ENCODE results near the gene TGFB1I1. TPM values are rescaled to one million over a fixed set of nuclear protein-coding genes. Genes with fewer than 3 reads are reported as not detected.
A peak's percentile ranks its signal among the peaks of the same experiment; 100 is the strongest.

TGFB1I1 gene
- total and polyA plus RNA-seq, 2 of the 4 experiments (the other 2 are of a cell fraction): 24.9 to 128 TPM

DNA sequence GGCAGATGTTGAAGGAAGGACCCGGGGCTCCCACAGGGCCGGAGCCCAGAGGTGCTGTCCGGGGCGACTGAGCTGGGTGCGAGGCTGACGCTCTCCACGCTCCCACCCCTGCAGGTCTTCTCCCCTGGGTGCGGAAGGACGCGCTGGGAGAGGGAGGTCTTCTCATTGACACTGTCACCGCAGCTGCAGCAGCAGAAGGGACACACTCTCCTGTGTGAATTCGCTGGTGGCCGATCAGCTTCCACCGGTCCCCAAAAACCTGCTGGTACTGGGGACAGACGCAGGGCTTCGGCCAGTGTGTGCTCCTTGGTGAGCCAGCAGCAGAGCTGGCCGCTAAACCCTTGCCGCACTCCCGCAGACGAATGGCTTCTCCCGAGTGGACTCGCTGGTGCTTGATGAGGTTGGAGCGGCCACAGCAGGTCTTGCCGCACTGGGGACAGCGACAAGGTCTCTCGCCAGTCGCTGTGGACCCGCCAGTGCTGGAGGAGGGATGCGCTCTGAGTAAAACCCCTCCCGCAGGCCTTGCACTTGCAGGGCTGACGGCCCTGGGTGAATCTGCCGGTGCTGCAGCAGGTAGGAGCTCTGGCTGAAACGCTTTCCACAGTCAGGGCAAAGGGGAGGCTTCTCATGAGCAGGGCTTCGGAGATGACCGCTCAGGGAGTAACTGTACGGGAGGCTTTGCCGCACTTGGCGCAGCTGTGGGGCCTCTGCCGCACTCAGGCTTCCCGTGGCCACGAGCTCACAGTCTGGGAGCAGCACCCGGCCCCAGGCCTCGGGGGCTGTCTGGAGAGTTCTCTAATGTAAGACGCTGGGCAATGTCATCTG, 35.5 kb upstream of the TGFB1I1 start:
- dilution Hi-C loops (cut with HindIII; ENCODE audit: low sequenced_read_pairs, unreplicated experiment): no loop called here
- no peak for DNase-seq
- H3K9me1 ChIP-seq (ENCODE audit: insufficient read depth, low read length): no peaks in the 10 kb centered on the region
- no peak overlapping the region for H3K14ac ChIP-seq (replicated peaks; ENCODE audit: low read depth, low read length)
- no peak overlapping the region for H2BK15ac ChIP-seq (ENCODE audit: low read depth, low read length)
- H2BK20ac ChIP-seq (ENCODE audit: low read depth, low read length): no peak overlapping the region
- H2AK9ac ChIP-seq (replicated peaks; ENCODE audit: low read depth, low read length, poor library complexity): no peak overlapping the region
- no peak overlapping the region for H4K8ac ChIP-seq (ENCODE audit: low read depth in 2 of 2, low read length in 2 of 2)
- no peaks in the 10 kb centered on the region for H3K27me3 ChIP-seq (ENCODE audit: control insufficient read depth, insufficient read depth, low read length)
- H2BK5ac ChIP-seq (ENCODE audit: low read depth, low read length, poor library complexity, severe bottlenecking): no peak overlapping the region
- TF ChIP-seq CHD1 (IDR thresholded peaks at IDR 0.05; ENCODE audit: low read depth, low read length) (no peak), POLR2A (IDR thresholded peaks at IDR 0.05; ENCODE audit: low read depth, low read length) (no peak), MAFK (IDR thresholded peaks at IDR 0.05; ENCODE audit: low read depth, low read length) (no peak), RCOR1 (IDR thresholded peaks at IDR 0.05; ENCODE audit: insufficient replicate concordance, low read length) (no peak), MAZ (IDR thresholded peaks at IDR 0.05; ENCODE audit: borderline replicate concordance, low read depth, low read length) (no peak), RFX5 (IDR thresholded peaks at IDR 0.05; ENCODE audit: low read depth, low read length) (no peak), NFE2L2 (IDR thresholded peaks at IDR 0.05; ENCODE audit: low read depth, low read length) (no peak), BHLHE40 (IDR thresholded peaks at IDR 0.05; ENCODE audit: low read depth, low read length) (no peak), FOS (IDR thresholded peaks at IDR 0.05; ENCODE audit: low read depth, low read length) (no peak)
- TF ChIP-seq, protein P1, sequence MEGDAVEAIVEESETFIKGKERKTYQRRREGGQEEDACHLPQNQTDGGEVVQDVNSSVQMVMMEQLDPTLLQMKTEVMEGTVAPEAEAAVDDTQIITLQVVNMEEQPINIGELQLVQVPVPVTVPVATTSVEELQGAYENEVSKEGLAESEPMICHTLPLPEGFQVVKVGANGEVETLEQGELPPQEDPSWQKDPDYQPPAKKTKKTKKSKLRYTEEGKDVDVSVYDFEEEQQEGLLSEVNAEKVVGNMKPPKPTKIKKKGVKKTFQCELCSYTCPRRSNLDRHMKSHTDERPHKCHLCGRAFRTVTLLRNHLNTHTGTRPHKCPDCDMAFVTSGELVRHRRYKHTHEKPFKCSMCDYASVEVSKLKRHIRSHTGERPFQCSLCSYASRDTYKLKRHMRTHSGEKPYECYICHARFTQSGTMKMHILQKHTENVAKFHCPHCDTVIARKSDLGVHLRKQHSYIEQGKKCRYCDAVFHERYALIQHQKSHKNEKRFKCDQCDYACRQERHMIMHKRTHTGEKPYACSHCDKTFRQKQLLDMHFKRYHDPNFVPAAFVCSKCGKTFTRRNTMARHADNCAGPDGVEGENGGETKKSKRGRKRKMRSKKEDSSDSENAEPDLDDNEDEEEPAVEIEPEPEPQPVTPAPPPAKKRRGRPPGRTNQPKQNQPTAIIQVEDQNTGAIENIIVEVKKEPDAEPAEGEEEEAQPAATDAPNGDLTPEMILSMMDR (conservative IDR thresholded peaks at IDR 0.05; ENCODE audit: low read depth, low read length): no peak
- TF ChIP-seq, protein P2, sequence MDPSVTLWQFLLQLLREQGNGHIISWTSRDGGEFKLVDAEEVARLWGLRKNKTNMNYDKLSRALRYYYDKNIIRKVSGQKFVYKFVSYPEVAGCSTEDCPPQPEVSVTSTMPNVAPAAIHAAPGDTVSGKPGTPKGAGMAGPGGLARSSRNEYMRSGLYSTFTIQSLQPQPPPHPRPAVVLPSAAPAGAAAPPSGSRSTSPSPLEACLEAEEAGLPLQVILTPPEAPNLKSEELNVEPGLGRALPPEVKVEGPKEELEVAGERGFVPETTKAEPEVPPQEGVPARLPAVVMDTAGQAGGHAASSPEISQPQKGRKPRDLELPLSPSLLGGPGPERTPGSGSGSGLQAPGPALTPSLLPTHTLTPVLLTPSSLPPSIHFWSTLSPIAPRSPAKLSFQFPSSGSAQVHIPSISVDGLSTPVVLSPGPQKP (IDR thresholded peaks at IDR 0.05; ENCODE audit: borderline replicate concordance, low read depth, low read length): no peak
- ChIA-PET CTCF (interaction anchor here (0.8 kb wide), 1 partner anchor 44 kb away, joined by 3 read pairs; the partner anchor contains the start of gene ITGAD), POLR2A (ENCODE audit: unreplicated experiment) (no interaction called here)
- no peak overlapping the region for H3K4ac ChIP-seq (ENCODE audit: low read depth, low read length)
- H3K36me3 ChIP-seq (ENCODE audit: control insufficient read depth, insufficient read depth, low read length): no peaks in the 10 kb centered on the region
- intact Hi-C loops (cut with micrococcal nuclease): no loop called here
- H3K23ac ChIP-seq (ENCODE audit: low read depth, low read length): no peak overlapping the region
- peak overlapping the region; percentile 13 for H2AFZ ChIP-seq (replicated peaks; ENCODE audit: low read length, poor library complexity)
- no peak overlapping the region for H3K9ac ChIP-seq (ENCODE audit: low read depth, low read length)
- H3K4me1 ChIP-seq (ENCODE audit: control insufficient read depth, insufficient read depth, low read length): no peaks in the 10 kb centered on the region
- no peak overlapping the region for H3K56ac ChIP-seq (ENCODE audit: extremely low read depth, insufficient read depth, low read length)
- in situ Hi-C loops (cut with MboI; ENCODE audit: low sequenced_read_pairs): no loop called here
- H3K4me3 ChIP-seq (ENCODE audit: insufficient read depth, low read depth, low read length): no peak overlapping the region
- no peaks in the 10 kb centered on the region for H4K20me1 ChIP-seq (ENCODE audit: insufficient read depth, low read length)
- no peak overlapping the region for H3K18ac ChIP-seq (ENCODE audit: low read depth, low read length)
- ATAC-seq (ENCODE audit: low read depth): no peak
- H3K4me2 ChIP-seq (ENCODE audit: low read depth, low read length): no peak overlapping the region
- no peak overlapping the region for H2AK5ac ChIP-seq (ENCODE audit: low read depth, low read length)
- no peaks in the 10 kb centered on the region for H3K9me3 ChIP-seq (ENCODE audit: control insufficient read depth, insufficient read depth, low read length)
- no peak overlapping the region for H4K5ac ChIP-seq (ENCODE audit: low read depth, low read length)
- H3K27ac ChIP-seq (ENCODE audit: insufficient read depth, low read length): no peak overlapping the region
- 85% methylated on average over 22 of the region's 44 CpGs; no CpG with 5 or more reads in 1 of the 2 experiments for WGBS, 2 experiments (ENCODE audit: extremely low coverage in 2 of 2, insufficient read length in 1 of 2)
- no peak overlapping the region for H4K91ac ChIP-seq (ENCODE audit: insufficient read depth, low read depth, low read length)
- no peaks in the 10 kb centered on the region for H3K79me1 ChIP-seq (ENCODE audit: low read depth in 1 of 2, low read length in 2 of 2)
- H2BK120ac ChIP-seq (ENCODE audit: low read depth, low read length): no peak overlapping the region
- BruUV-seq (replicated peaks): no TSS peak
